HG02943 (cell line): ENCODE results near the gene QSOX1.

ENCODE experiments used
- ATAC-seq: cut with Tn5 transposase; IDR thresholded peaks from one replicate; pipeline ENCODE4 v1.9.1; 2021; ENCODE audit warnings: mild to moderate bottlenecking, low read depth, moderate library complexity; ENCODE audit not compliant: unreplicated experiment

QSOX1 gene

DNA sequence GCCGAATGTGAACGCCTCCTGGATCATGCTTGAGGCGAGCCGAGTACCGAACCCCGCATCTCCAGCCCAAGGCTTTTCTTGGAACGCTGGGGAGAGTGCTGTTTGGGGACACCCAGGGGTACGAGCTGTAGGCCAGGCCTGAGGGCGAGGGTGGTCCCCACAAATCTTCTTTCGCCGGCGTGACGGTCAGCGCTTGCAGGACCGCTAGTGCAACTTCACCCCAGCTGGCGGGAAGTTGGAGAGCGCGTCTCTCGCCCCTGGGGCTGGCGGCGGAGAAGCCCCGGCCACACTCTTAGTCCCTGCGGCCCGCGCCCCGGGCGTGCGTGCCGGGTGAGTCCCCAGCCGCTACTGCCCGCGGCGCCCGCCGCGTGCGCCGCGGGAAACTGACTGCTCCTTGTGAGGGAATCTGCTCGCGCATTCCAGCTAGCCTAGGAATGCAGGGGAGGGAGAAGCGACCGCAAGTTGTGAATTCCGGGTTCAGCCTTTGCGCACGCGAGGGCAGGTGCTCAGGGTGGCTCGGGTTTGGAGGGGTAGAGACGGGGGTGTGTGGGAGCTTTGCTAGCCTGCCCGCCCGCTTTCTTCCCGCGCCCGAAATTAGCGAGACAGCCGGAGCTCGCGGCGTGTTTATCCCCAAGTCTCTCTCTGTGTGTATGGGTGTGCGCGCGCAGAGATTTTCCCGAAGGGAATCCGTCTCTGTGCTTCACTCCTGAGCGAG lies 76.3 kb downstream of the QSOX1 start:
- ATAC-seq, result no peak

DNA sequence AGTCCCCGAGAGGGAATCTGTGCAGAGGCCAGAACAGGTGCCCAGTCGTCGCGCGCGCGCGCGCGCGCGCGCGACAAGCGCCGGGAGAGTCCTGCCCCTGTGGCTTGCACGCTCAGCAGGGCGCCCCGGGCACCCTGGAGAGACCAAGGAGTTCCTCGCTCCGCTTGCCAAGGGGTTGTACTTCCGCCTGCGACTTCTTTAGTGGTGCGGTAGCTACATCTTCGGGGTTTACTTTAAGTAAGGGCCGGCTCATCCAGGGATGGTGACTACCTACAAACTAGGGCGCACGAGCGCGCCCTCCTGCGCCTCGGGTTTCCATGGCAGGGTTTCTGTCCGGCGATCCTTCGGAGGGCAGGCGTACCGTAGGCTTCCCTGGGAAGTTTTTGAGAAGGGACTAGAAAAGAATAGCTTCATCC lies 76.8 kb downstream of the QSOX1 start:
- ATAC-seq, result no peak

DNA sequence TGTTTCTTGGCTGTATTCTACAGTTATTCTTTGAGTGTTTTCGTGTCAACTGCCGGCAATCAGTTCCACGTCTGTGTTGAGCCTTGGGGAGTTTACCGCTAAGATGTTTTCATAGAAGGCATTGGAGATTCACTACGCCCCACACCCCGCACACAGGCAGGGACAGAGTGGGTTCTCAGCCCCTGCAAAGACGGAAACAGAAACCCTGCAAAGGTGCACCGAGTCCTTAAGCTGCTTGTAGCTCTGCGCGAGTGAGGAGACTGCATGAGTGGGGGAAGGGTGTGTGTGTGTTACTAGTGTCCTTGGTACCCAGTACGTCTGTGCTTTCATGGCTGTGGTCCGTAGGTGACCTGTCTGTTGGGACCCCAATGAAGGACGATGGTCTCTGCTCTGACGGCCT lies 77.3 kb downstream of the QSOX1 start:
- no peak for ATAC-seq

DNA sequence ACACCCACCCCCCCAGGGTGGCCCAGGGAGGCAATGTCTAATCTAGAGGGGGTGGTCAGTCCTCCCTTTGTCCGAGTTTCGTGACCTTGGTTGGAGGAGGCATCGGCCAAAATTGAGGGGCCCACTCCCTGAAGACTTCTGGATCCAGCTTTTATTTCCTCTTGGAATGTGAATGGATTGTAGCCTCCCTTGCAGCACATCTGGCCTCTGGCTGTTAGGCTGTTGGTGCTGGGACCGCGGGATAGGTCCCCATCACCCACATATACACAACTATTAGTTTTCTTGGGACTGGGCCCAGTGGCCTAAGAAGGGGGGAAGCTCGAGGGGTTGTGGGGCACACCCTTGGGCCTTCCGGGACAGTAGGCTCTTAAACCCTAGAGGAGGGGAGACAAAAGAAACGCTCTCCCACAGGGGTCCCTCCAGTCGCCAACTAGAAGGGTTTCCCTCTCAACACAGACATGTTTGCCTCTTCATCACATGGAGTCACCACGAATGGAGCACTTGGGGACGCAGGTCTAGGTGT lies 77.9 kb downstream of the QSOX1 start:
- ATAC-seq, result no peak

DNA sequence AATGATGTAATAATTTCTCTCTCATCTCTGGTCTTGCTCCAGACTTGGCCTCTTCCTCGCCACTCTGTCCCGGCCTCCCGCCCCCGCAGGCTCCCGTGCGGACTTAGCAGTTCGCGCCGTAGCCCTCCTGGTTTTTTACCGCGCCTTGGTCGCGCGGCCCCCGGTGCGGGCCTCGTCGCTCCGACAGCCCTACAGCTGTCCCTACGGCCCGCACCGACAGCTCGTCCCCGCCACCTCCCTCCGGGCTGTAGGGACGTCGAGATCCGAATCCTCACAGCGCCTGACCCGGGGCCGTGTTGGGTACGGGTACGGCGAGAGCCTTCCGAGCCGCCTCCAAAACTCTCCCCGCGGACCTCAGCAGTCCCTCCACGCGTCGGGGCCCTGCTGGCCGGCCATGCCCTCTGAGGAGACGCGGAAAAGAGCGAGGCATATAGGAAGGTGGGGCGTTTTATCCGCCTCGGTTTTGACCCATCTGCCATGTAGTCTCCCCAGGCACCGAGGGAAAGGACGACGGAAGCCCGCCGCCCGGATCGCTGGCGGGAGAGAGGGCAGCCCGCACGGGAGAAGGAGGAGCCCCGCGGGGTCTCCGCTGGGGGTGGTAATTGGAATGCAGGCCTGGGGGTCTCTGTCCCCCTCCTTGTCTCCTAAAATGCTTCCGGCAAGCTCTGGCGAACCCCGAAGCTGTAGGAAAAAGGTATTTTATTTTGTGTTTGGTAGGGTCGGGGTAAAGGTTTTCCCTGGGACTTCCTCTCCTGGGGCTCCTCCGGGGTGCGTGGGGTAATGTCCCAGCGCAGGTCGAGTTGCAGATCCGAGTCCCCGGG lies 78.7 kb downstream of the QSOX1 start:
- ATAC-seq, result no peak

DNA sequence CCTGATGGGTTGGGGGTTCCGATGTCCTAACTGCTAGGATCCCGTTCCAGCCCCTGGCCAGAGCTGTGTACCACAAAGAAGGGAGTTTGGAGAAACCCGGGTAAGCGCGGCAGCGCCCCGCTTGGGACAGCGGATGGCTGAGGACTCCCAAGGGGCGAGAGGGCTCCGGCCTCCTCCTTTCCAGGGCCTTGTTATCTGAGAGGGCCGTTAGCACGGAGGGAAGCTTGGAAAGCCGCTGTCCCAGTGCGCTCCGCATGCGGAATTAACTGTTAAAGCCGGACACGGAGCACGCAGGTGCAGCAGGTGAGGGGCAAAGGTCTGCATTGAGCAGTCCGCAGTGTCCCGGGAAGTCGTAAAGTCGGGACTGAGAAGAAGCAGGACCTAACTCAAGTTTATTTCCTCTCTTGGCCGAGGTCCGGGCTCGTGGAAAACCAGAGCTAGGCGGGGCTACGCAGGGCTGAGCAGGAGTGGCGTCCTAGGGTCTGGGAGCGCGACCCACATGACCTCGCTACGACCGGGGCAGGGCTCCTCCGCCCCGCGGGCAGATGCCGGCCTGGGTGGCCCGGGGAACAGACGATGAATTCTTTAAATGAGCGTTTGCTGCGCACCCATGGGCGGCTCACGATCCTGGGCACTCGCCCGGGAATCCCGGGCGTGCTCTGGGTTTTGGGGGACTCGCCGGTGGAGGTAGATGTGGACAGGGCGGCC lies 79.9 kb downstream of the QSOX1 start:
- no peak for ATAC-seq

DNA sequence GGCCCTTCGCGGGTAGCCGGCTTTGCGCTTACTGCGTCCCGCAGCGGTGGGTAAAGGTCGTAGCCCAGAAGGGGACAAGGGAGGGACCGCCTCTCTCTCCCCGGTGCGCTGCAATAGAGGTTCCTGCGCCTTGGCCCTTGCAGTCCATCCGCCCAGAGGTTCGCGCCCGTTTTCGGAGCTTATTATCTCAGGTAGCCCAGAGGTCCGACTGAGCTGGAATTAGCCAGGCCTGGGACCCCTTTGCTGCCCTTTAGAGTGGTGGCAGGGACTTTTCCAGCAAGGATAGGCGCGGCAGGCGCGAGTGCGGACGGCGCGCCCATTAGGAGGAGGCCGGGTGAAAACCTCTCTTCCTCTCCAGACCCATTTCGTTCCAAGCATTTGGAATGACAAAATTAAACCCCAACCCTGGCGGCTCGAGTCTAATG lies 80.4 kb downstream of the QSOX1 start:
- ATAC-seq, result no peak

DNA sequence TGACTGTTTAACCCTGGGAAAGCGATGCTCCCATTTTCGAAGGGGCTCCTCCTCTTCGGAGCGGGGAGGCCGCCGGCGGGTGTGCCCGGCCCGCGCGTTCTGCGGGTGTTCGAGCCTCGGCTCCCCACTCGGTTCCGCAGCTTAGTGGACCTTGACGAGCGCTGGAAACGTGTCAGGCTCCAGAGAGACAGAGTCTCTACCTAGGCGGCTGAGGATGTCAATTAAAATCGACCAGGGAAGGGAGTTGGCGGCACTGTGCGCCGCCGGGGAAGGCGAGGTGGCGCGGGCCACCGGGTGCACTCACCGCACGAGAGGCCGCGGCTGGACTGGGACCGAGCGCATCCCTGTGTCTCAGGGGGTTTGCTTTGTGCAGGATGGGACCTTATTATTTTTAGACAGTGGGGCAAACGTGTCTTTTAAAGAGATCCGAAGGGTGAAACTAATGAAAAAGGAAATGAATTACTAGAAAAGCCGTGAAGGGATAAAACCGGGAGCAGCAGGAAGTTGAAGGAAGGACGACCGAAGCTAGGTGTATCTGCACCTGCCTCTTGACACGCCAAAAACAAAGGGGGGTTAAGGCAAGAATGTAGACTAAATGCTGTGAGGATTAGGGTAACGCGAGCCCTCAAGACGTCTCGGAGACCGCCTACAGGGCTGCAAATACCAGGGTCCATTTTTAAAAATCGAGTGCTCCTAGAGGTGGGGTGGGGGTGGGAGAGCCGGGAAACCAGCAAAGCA lies 81.0 kb downstream of the QSOX1 start:
- ATAC-seq, result no peak

DNA sequence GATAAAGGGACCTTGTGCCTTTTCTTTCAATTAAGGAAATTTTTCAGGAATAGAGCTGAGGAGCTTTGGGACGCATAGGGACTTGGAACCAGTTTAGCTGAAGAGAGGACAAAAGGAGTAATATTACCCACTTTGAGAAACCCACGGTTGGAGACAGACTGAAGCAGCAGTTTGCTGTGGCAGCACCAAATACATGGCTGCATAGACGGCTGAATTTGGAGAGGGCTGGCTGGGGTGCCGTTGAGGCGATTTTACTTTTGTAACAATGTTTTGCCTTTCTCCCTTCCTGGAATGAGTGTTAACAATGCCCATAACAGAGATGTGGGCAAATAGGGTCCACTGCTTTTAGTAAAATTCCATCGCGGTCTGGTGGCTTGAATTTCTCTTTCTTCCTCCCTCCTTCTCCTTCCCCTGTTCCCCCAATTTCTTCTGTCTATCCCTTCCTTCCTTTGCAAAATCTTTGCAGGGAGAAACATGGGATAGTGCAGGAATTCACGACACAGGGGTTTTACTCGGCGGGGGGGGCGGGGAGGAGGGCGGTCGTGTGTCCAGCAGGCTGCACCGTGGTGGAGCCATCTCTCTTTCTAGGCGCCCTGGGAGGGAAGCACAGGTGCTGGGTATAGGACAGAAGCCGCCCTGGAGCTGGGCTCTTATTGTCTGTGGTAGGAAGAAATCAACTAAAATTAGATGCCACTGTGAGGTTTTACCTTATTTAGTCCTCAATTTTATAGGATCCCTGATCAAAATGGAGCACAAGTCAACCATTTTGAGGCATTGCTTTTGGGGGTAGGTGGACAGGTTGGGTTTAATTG lies 82.2 kb downstream of the QSOX1 start:
- no peak for ATAC-seq

DNA sequence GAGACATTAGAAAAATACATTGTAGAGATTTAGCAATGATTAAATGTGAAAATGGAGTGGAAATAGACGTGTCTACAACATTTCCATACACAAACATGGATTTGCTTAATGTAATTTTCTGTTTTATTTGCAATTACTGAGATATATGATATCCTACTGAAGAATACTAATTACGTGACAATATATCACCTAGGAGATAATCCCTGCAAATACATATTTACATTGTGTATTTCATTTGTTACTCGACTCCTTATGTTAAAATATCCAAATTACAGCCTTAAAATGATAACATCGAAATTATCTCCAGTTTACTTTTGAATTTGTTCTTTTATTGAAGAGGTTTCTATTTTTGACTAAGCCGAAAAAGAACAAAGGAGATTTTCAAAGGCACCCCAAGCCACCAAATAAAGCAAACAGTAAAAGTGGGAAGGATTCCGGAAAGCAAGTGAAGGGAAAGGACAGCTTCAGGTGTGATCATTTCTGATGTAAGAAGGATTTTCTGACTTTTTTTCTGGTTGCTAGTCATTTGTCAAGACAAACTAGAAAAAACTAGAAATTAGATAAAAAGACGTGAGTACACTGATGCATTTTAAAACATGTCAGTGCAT lies 83.3 kb downstream of the QSOX1 start:
- no peak for ATAC-seq

DNA sequence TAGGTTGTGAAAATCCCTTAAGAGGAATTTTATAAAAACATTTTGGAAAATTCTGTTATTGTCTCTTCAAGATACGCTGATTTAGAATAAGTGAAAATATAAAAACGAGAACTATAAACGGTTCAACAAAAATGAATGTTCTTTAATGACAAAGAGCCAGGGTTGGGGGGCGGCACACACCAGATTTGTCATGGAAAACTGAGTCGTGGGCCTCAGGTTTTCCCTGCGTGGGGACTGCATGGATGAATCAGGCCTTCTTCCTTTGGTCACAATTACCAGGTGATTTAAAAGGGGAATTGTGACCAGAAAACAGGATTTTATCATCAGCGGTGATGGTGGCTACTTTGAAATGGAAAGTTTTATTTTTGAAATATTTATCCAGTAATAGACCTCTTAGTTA lies 84.0 kb downstream of the QSOX1 start:
- no peak for ATAC-seq

DNA sequence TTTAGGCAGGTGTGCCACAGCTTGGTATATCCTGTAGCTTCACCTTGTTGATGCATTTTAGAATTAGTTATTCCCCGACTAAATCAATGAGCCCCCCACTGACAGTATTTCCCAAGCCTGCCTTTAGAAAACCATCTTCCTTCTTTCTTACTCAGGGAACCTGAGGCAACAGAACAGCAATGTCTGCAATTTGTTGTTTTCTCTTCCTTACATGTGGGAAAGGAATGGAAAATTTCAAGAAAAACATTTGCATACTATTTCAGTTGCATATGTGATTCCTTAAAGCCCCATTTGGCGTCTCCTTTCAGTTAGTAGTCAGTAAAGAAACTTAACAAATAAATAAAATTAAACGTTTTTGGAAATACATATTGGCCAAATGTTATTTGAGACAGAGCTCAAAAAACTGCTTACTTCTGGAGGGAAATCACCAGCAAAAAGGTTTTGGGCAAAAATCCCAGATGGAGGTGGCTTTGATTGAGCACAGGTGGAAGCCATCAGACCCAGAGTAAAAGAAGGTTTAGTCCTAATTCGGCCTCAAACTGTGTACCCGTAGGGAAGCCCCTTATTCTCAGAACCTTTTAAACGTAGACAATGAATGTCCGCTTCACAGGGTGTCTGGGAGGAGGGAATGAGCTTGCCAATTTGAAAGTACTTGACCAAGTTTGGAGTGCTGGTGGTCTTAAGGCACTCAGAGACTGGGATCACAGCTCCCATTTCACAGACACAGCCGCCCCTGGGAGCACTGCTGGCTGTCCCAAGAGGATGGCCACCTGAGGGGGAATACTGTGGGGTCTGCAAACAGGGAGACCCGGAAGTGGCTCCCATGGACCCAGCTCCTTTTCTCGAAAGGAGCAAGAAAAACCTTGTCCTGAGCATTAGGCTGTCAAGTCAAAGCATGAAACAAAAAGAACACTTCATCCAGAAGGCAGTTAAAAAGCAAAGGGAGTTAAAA lies 84.8 kb downstream of the QSOX1 start:
- ATAC-seq, result no peak

DNA sequence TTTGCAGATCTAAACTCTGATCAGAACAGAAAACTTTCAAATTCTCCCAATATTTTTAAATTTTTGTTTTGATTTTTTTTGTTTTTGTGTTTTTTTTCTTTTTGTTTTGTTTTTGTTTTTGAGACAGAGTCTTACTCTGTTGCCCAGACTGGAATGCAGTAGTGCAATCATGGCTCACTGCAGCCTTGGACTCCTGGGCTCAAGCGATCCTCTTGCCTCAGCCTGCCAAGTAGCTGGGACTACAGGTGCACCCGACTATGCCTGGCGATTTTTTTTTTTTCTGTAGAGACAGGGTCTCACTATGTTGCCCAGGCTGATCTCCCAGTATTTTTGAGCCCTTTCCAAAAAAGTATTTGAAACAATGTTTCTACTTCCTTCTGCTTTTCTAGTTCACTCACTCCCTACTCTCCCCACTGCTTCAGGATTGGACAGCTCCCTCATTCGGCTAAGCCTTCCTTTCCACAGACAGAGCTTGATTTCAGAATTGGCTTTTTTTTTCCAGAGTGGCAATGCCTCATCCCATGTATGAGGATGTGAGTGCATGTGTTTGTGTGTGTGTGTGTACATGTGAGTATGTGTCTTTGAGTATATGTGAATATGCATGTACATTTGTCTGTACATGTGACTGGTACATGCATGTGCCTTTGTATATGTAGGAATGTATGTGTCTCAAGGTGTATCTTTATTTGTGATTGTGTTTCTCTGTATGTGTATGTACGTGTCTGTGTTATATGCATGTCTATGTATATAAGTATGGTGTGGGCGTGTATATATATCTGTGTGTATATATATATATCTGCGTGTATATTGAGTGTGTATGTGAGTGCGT lies 87.3 kb downstream of the QSOX1 start:
- ATAC-seq, result no peak

DNA sequence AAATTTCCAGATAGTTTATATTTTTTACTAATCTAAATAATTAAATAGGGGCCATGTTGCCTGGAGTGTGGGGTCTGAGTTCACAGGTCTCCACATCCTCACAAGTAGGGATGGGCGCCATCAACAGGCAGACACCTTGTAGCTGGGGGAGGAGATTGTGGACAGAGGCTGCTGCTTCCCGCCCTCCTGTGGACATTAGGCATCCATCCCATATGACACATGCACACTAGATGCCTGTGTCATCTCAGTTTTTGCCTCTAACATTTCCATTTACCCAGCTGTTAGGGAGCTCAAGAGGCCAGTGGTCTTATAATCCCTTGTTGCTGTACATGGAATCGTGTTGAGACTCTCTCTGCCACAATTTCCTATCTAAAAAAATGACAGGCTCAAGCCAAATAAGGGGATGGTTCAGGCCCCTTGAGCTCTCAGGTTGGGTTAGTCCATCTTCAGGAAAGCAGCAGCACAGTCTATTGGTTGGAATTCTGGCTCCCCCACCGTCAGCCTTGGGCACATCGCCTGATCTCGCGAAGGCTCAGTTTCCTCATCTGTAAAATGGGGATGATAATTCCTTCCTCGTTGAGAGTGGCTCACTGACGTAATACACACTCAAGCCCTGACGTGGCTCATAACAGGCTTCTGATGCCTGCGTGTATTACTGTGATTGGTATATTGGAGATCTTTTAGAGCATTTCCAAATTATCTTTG lies 89.0 kb downstream of the QSOX1 start:
- ATAC-seq, result no peak

DNA sequence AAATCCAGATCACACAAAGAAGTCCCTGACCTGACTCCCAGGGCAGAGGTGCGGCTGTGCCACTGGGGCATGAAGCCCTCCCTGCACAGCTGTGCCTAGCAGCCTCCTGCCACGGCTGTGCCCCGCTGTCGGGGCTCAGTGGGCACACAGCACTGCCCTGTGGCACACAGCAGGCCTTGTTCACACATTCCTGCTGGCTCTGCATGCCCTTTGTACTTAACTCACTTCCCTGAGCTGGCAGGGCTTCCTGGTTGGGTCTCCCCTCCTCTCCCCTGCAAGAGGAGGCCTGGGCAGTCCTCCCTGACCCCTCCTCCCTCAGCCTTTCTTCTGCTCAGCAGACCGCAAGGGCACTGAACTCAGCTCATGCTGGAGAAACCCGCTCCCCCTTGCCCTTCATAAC lies 90.2 kb downstream of the QSOX1 start:
- no peak for ATAC-seq

DNA sequence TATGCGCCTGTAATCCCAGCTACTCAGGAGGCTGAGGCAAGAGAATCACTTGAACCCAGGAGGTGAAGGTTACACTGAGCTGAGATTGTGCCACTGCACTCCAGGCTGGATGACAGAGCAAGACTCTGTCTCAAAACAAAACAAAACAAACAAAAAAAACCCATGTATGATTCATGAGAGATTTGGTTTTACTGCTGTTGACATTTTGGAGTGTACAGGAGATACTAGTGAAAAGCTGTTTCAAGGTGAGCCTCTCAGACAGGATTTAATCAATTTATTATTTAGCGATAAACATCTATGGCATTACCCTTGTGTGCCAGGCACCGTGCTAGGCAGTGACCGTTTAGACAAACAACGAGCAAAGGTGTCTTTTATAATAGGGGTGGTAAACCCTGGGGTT lies 91.9 kb downstream of the QSOX1 start:
- no peak for ATAC-seq

DNA sequence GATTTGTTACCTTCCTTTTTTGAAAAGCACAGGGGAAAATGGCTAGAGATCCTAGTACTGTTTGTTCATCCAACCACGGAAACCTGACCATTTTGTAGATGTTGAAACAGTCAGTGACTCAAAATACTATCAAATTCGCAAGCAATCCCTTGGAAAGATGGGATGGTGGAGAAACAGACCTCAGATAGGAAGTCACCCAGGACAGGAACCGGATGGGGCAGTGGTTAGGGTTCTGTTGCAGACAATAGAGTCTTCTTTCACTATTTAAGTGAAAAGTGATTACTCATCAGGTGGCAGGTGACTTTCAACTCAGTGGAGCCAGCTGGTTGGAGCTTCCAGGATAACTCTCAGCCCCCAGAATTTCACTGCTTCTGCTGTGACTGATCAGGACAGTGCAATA lies 92.4 kb downstream of the QSOX1 start:
- ATAC-seq, result no peak
